Neural progenitor cell (in vitro differentiated cells): ENCODE results near the gene WIPF2.

ENCODE experiments used
- CTCF ChIP-seq: fragments of 200-600 bp; sonication (generic); IDR thresholded peaks from 2 replicates; pipeline ENCODE4 v1.5.1; 2017; ENCODE audit warnings: antibody characterized with exemption, mild to moderate bottlenecking
- EZH2 ChIP-seq: fragments of 200-600 bp; sonication (generic); IDR thresholded peaks from 2 replicates; pipeline ENCODE4 v1.6.1; 2017; ENCODE audit warnings: antibody characterized with exemption, mild to moderate bottlenecking, moderate library complexity
- EZH2phosphoT487 ChIP-seq: fragments of 200-600 bp; sonication (generic); IDR thresholded peaks from 2 replicates; pipeline ENCODE4 v1.6.1; 2017; ENCODE audit warnings: antibody characterized with exemption

GRCh38 chr17:40173091-40173777 lies 45.9 kb upstream of the WIPF2 start:
- TF ChIP-seq CTCF (no peak), EZH2 (no peak), EZH2phosphoT487 (no peak)
